HepG2 (cell line): ENCODE measurements around the gene ZNF652. TPM values are rescaled to one million over a fixed set of nuclear protein-coding genes. Genes with fewer than 3 reads are reported as not detected.
A peak's percentile ranks its signal among the peaks of the same experiment; 100 is the strongest.

Experiments used
- ADNP ChIP-seq: sonication (generic); formaldehyde crosslinking; IDR thresholded peaks from 2 replicates; pipeline ENCODE4 v1.4.0; 2020; ENCODE audit warnings: missing genetic modification reagents
- AGO1 ChIP-seq: fragments of 200-400 bp; formaldehyde crosslinking; IDR thresholded peaks from 2 replicates; pipeline ENCODE4 v1.6.1; 2017; ENCODE audit warnings: mild to moderate bottlenecking, low read depth, low read length, moderate library complexity; ENCODE audit not compliant: poor library complexity, severe bottlenecking
- ARNT2 ChIP-seq: sonication (generic); formaldehyde crosslinking; IDR thresholded peaks from 2 replicates; pipeline ENCODE4 v1.8.0; 2022; ENCODE audit warnings: mild to moderate bottlenecking, low read depth, missing genetic modification reagents, moderate library complexity
- CENPX ChIP-seq: sonication (generic); formaldehyde crosslinking; IDR thresholded peaks from 2 replicates; pipeline ENCODE4 v1.9.0; 2021; ENCODE audit warnings: mild to moderate bottlenecking, missing genetic modification reagents, moderate library complexity
- CHD4 ChIP-seq: fragments of 200-600 bp; sonication (generic); IDR thresholded peaks from 2 replicates; pipeline ENCODE4 v1.7.0; 2017; ENCODE audit warnings: mild to moderate bottlenecking, low read length, borderline replicate concordance
- DNMT1 ChIP-seq: sonication (generic); formaldehyde crosslinking; IDR thresholded peaks from 2 replicates; pipeline ENCODE4 v1.5.1; 2020; ENCODE audit warnings: mild to moderate bottlenecking, missing genetic modification reagents
- ELF3 ChIP-seq: IDR thresholded peaks from 2 replicates; pipeline ENCODE4 v1.6.1; 2016; ENCODE audit warnings: missing genetic modification reagents, missing compliant biosample characterization
- FLYWCH1 ChIP-seq: sonication (generic); formaldehyde crosslinking; IDR thresholded peaks from 2 replicates; pipeline ENCODE4 v1.8.1; 2023; ENCODE audit warnings: mild to moderate bottlenecking, missing genetic modification reagents
- HOXD1 ChIP-seq: sonication (generic); formaldehyde crosslinking; IDR thresholded peaks from 2 replicates; pipeline ENCODE4 v1.5.0; 2020; ENCODE audit warnings: missing genetic modification reagents
- IRF1 ChIP-seq: sonication (generic); formaldehyde crosslinking; IDR thresholded peaks from 2 replicates; pipeline ENCODE4 v1.4.0; 2020; ENCODE audit warnings: low read depth, mild to moderate bottlenecking, missing genetic modification reagents
- NBN ChIP-seq: fragments of 450-650 bp; conservative IDR thresholded peaks from 2 replicates; pipeline ENCODE4 v1.6.1; 2017
- NFKBIZ ChIP-seq: IDR thresholded peaks from 2 replicates; pipeline ENCODE4 v1.6.1; 2018; ENCODE audit warnings: missing genetic modification reagents, missing compliant biosample characterization
- NFRKB ChIP-seq: fragments of 450-650 bp; IDR thresholded peaks from 2 replicates; pipeline ENCODE4 v1.6.1; 2017
- NPAS2 ChIP-seq: sonication (generic); formaldehyde crosslinking; IDR thresholded peaks from 2 replicates; pipeline ENCODE4 v1.8.0; 2022; ENCODE audit warnings: mild to moderate bottlenecking, missing genetic modification reagents, borderline replicate concordance
- PRMT3 ChIP-seq: sonication (generic); formaldehyde crosslinking; IDR thresholded peaks from 2 replicates; pipeline ENCODE4 v1.8.1; 2022; ENCODE audit warnings: low read depth, mild to moderate bottlenecking, moderate library complexity, missing genetic modification reagents, borderline replicate concordance
- REPIN1 ChIP-seq: sonication (generic); formaldehyde crosslinking; IDR thresholded peaks from 2 replicates; pipeline ENCODE4 v1.8.0; 2022; ENCODE audit warnings: missing genetic modification reagents, low read depth, mild to moderate bottlenecking, borderline replicate concordance
- TAF1 ChIP-seq: sonication (generic); formaldehyde crosslinking; IDR thresholded peaks from 2 replicates; pipeline ENCODE4 v1.4.0; 2020; ENCODE audit warnings: missing genetic modification reagents
- TRAFD1 ChIP-seq: sonication (generic); formaldehyde crosslinking; IDR thresholded peaks from 2 replicates; pipeline ENCODE4 v1.5.1; 2020; ENCODE audit warnings: missing genetic modification reagents, mild to moderate bottlenecking, borderline replicate concordance
- ZBTB7B ChIP-seq: sonication (generic); formaldehyde crosslinking; IDR thresholded peaks from 2 replicates; pipeline ENCODE4 v1.4.0; 2020; ENCODE audit warnings: missing genetic modification reagents
- ZC3H4 ChIP-seq: sonication (generic); formaldehyde crosslinking; IDR thresholded peaks from 2 replicates; pipeline ENCODE4 v1.4.0; 2020; ENCODE audit warnings: missing genetic modification reagents, borderline replicate concordance
- ZNF160 ChIP-seq: sonication (generic); formaldehyde crosslinking; IDR thresholded peaks from 2 replicates; pipeline ENCODE4 v1.8.0; 2022; ENCODE audit warnings: mild to moderate bottlenecking, inconsistent platforms, missing genetic modification reagents
- ZNF33B ChIP-seq: sonication (generic); formaldehyde crosslinking; IDR thresholded peaks from 2 replicates; pipeline ENCODE4 v1.5.1; 2020; ENCODE audit warnings: mild to moderate bottlenecking, missing genetic modification reagents
- ZNF430 ChIP-seq: sonication (generic); formaldehyde crosslinking; IDR thresholded peaks from 2 replicates; pipeline ENCODE4 v1.9.0; 2021; ENCODE audit warnings: mild to moderate bottlenecking, missing genetic modification reagents
- ZNF468 ChIP-seq: sonication (generic); formaldehyde crosslinking; IDR thresholded peaks from 2 replicates; pipeline ENCODE4 v1.8.0; 2022; ENCODE audit warnings: mild to moderate bottlenecking, moderate library complexity, missing genetic modification reagents
- polyA plus RNA-seq, 8 experiments: library from polyadenylated mRNA; depleted of rRNA in 3 of 8; stranded (reverse) in 7 of 8; unstranded in 1 of 8; fragments of >200 nt; fragmentation: Illumina TruSeq in 4 of 8; extraction: Trizol in 4 of 8; gene quantifications; 2 replicates each; pipeline versions ENCODE4 v1.2.1 to v1.2.3, GENCODE V29; 2011 to 2016; ENCODE audit warnings: low read depth in 4 of 8, missing spikeins in 1 of 8, mixed read lengths in 1 of 8; ENCODE audit not compliant: insufficient read depth in 1 of 8
- total RNA-seq, 5 experiments: library from RNA; depleted of rRNA; stranded (reverse); fragments of >200 nt; fragmentation: Illumina TruSeq; extraction: Trizol; gene quantifications; 2 replicates each; pipeline ENCODE4 v1.2.3, GENCODE V29; 2016; ENCODE audit warnings: low read depth in 1 of 5
- TF ChIP-seq, protein P1 (sequence below): sonication (generic); formaldehyde crosslinking; IDR thresholded peaks from 2 replicates; pipeline ENCODE4 v1.5.1; 2020; ENCODE audit warnings: missing genetic modification reagents, mild to moderate bottlenecking, borderline replicate concordance
- TF ChIP-seq, protein P2 (sequence below): sonication (generic); formaldehyde crosslinking; conservative IDR thresholded peaks from 2 replicates; pipeline ENCODE4 v1.8.0; 2022; ENCODE audit warnings: missing genetic modification reagents
- TF ChIP-seq, protein P3 (sequence below): sonication (generic); formaldehyde crosslinking; IDR thresholded peaks from 2 replicates; pipeline ENCODE4 v1.5.0; 2020; ENCODE audit warnings: mild to moderate bottlenecking, low read depth, missing genetic modification reagents, borderline replicate concordance

The ZNF652 gene
- total and polyA plus RNA-seq, 2 of the 13 experiments (the other 11 are each of a cell fraction or from before 2014, with no cell fraction given): 16.2 to 30.2 TPM

DNA sequence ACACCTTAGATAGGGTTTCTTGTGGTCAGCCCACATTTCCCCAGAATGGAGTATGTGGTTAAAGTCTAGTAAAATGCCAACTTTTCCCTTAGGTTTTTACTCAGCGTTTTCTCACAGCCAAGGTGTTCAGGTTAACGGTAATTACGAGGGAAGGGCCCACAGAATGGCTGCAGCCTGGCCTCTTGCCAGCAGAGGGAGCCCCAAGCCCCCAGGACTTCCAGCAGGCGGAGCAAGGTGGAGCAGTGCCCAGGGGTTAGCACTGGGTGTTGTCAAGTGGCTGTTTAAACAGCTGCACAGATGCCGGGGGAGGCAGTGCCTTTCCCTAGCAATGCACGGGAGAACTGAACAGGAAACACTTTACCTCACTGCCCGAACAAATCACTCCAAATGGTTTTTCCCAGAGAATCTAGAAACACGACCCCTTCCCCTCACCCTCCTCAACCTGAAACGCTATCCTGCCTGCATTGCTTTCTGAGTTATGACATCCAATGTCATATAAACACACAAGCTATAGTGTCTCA, 46.0 kb upstream of the ZNF652 start (continued):
- no peak for TF ChIP-seq ARNT2 (CRISPR knock-in tag)
- no peak for TF ChIP-seq NFRKB
- no peak for TF ChIP-seq HOXD1 (CRISPR knock-in tag)
- TF ChIP-seq ZNF33B (CRISPR knock-in tag): 0 out of 2 replicates have a peak, but pooled peaks have one; percentile 11
- TF ChIP-seq, protein P1, sequence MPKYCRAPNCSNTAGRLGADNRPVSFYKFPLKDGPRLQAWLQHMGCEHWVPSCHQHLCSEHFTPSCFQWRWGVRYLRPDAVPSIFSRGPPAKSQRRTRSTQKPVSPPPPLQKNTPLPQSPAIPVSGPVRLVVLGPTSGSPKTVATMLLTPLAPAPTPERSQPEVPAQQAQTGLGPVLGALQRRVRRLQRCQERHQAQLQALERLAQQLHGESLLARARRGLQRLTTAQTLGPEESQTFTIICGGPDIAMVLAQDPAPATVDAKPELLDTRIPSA: no peak
- TF ChIP-seq NFKBIZ: no peak
- TF ChIP-seq FLYWCH1 (CRISPR knock-in tag): no peak
- TF ChIP-seq, protein P2, sequence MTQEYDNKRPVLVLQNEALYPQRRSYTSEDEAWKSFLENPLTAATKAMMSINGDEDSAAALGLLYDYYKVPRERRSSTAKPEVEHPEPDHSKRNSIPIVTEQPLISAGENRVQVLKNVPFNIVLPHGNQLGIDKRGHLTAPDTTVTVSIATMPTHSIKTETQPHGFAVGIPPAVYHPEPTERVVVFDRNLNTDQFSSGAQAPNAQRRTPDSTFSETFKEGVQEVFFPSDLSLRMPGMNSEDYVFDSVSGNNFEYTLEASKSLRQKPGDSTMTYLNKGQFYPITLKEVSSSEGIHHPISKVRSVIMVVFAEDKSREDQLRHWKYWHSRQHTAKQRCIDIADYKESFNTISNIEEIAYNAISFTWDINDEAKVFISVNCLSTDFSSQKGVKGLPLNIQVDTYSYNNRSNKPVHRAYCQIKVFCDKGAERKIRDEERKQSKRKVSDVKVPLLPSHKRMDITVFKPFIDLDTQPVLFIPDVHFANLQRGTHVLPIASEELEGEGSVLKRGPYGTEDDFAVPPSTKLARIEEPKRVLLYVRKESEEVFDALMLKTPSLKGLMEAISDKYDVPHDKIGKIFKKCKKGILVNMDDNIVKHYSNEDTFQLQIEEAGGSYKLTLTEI (CRISPR knock-in tag): no peak
- TF ChIP-seq ZNF468 (CRISPR knock-in tag): no peak
- TF ChIP-seq ZBTB7B (CRISPR knock-in tag): no peak
- TF ChIP-seq CHD4: no peak
- no peak for TF ChIP-seq TAF1 (CRISPR knock-in tag)
- TF ChIP-seq CENPX (CRISPR knock-in tag): no peak
- TF ChIP-seq, protein P3, sequence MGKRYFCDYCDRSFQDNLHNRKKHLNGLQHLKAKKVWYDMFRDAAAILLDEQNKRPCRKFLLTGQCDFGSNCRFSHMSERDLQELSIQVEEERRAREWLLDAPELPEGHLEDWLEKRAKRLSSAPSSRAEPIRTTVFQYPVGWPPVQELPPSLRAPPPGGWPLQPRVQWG (CRISPR knock-in tag): no peak
- TF ChIP-seq IRF1 (CRISPR knock-in tag): no peak
- no peak for TF ChIP-seq ZNF430 (CRISPR knock-in tag)
- no peak for TF ChIP-seq ZNF160 (CRISPR knock-in tag)
- no peak for TF ChIP-seq NBN
- no peak for TF ChIP-seq ZC3H4 (CRISPR knock-in tag)
- TF ChIP-seq REPIN1 (CRISPR knock-in tag): no peak
- TF ChIP-seq ELF3 (CRISPR knock-in tag): peak; percentile 11; the same call in 1 of the 2 replicates
- peak; percentile 80; the same call in 1 of the 2 replicates for TF ChIP-seq DNMT1
- TF ChIP-seq ADNP: no peak
- no peak for TF ChIP-seq AGO1
- no peak for TF ChIP-seq NPAS2
- no peak for TF ChIP-seq TRAFD1 (CRISPR knock-in tag)
- no peak for TF ChIP-seq PRMT3 (CRISPR knock-in tag)
